Thymus (tissue), 11 donors: Measurements from ENCODE around the gene COX19. TPM values are rescaled to one million over a fixed set of nuclear protein-coding genes. Genes with fewer than 3 reads are reported as not detected.
A peak's percentile ranks its signal among the peaks of the same experiment; 100 is the strongest.

Experiments used
- DNase-seq, 9 donors: peaks; one replicate each; pipeline ENCODE4 v3.0.0-alpha.2; 2013; ENCODE audit warnings: low spot score in 9 of 9, low read depth in 6 of 9, missing footprints in 1 of 9
- H3K27ac ChIP-seq, 2 donors: one replicate each; pipeline ENCODE4 v1.5.1; 2013; ENCODE audit warnings: control low read depth in 1 of 2, low read depth in 1 of 2, low read length in 1 of 2, mild to moderate bottlenecking in 1 of 2, moderate library complexity in 1 of 2
- H3K27me3 ChIP-seq, 2 donors: one replicate each; pipeline ENCODE4 v1.5.1; 2013; ENCODE audit warnings: low read length in 1 of 2; ENCODE audit not compliant: control insufficient read depth in 2 of 2, insufficient read depth in 1 of 2
- H3K36me3 ChIP-seq, 2 donors: one replicate each; pipeline ENCODE4 v1.5.1; 2013; ENCODE audit warnings: low read length in 1 of 2, mild to moderate bottlenecking in 1 of 2, moderate library complexity in 1 of 2; ENCODE audit not compliant: control insufficient read depth in 2 of 2, insufficient read depth in 2 of 2
- H3K4me1 ChIP-seq, 2 donors: one replicate each; pipeline ENCODE4 v1.5.1; 2013; ENCODE audit warnings: low read length in 2 of 2; ENCODE audit not compliant: control insufficient read depth in 2 of 2, insufficient read depth in 2 of 2
- H3K4me3 ChIP-seq, 2 donors: one replicate each; pipeline ENCODE4 v1.5.1; 2013; ENCODE audit warnings: low read length in 2 of 2, control low read depth in 1 of 2, mild to moderate bottlenecking in 1 of 2
- H3K9me3 ChIP-seq, 2 donors: one replicate each; pipeline ENCODE4 v1.5.1; 2013; ENCODE audit warnings: low read length in 1 of 2, mild to moderate bottlenecking in 1 of 2; ENCODE audit not compliant: control insufficient read depth in 2 of 2, insufficient read depth in 1 of 2
- WGBS: extraction: QIAGEN DNeasy Blood & Tissue Kit; methylation state at CpG from one replicate; pipeline ENCODE4 v1.1.7; 2013; 5-methylcytosine and 5-hydroxymethylcytosine counted together
- polyA plus RNA-seq: library from polyadenylated mRNA; stranded (reverse); fragments of 200-250 nt; gene quantifications from one replicate; pipeline ENCODE4 v1.2.3, GENCODE V29; 2013
- total RNA-seq: library from RNA; stranded (reverse); fragments of 120-200 nt; gene quantifications from one replicate; pipeline ENCODE4 v1.2.4, GENCODE V29; 2013
- donor health status: healthy.

The COX19 gene
- total and polyA plus RNA-seq, 2 donors = 6.9 to 11.6 TPM

DNA sequence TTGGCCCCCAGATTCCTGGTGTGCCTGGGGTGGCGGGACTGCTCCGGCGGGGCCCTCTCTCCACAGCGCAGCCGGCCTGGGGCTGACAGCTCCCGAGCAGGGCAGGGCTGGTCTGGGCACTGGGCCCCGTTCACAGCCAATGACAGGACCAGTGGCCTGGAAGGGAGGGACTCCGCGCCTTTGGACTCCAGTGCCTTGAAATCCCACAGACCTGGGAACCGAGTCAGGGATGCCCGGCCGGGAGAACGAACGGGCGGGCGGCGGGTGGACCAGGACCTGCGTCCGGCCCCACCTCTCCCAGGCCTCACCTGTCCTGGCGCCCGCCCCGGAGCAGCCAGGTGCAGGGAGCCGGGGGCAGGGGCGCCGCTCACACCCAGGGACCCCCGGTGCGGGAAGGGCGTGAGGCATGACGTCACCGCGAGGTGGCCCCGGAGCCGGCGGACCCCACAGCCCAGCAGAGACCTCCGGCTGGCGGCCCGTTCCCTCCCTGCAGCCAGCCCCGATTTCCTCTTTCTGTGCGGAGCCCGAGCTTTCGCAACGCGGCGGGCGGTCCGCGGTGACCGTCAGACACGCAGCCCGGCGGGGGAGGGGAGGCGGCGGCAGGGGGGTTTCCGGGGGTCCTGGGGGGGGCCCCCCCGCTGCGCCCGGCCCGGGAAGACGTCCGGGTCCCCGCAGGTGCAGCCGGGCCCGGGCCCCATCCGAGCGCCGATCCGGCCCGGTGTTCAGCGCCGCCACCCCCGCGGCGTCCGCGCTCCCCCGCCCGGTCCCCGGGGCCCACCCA, 21.6 kb downstream of the COX19 start:
- no peak for DNase-seq
- Histone ChIP-seq H3K27me3 (peaks cover 39 to 56% of the 10 kb centered on the region in 2 donors), H3K36me3 (no peaks in the 10 kb centered on the region), H3K9me3 (peaks cover 0 to 2% of the 10 kb centered on the region in 2 donors), H3K27ac (no peak overlapping the region), H3K4me1 (no peaks in the 10 kb centered on the region), H3K4me3 (peak overlapping the region in 1 of 2 donors; percentile 44)
- 14% methylated on average over 78 of the region's 78 CpGs for WGBS

DNA sequence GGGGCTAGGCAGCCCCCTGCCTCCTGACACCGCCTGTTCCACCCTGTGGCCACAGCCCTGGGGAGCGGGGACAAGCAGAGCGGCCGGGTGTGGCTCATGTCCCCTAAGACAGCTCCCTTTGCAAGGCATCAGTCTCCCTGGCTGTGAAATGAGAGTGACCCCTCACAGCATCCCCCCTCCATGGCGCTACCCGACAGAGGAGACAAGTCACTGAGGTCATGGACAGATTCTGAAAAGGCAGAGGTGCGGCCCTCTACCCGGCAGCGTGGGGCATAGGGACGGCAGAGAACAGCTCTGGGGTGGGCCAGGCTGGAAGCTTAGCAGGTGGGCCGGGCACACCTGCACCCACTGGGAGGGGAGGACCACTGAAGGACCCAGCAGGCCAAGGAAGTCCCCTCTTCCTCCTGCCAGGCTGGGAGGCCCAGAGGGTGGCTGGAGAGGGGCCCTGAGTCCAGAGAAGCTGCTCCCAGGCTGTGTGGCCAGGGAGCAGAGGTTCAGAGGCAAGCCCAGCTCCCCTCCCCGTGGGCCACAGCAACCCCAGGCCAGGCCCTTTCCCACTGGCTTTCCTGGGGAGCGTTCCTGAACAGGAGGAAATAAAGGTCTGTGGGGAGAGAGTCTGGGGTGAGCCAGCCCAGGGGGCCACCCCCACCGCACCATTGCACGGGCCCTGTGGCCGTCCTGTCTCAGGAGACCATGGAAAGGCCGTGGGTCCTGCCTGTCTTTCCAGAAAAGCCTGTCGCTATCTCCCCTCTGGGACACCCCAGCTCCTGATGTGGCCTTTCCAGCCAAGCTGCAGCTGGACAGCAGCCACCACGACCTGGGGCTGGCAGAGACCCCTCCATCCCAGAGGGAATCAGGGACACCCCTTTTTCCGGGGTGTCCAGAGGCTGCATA, 22.6 kb downstream of the COX19 start:
- Histone ChIP-seq H3K36me3 (no peaks in the 10 kb centered on the region), H3K9me3 (peaks cover 0 to 2% of the 10 kb centered on the region in 2 donors), H3K27ac (no peak overlapping the region), H3K4me3 (no peak overlapping the region), H3K27me3 (peaks cover 39 to 53% of the 10 kb centered on the region in 2 donors), H3K4me1 (no peaks in the 10 kb centered on the region)
- no peak for DNase-seq
- 89% methylated on average over 20 of the region's 20 CpGs for WGBS

DNA sequence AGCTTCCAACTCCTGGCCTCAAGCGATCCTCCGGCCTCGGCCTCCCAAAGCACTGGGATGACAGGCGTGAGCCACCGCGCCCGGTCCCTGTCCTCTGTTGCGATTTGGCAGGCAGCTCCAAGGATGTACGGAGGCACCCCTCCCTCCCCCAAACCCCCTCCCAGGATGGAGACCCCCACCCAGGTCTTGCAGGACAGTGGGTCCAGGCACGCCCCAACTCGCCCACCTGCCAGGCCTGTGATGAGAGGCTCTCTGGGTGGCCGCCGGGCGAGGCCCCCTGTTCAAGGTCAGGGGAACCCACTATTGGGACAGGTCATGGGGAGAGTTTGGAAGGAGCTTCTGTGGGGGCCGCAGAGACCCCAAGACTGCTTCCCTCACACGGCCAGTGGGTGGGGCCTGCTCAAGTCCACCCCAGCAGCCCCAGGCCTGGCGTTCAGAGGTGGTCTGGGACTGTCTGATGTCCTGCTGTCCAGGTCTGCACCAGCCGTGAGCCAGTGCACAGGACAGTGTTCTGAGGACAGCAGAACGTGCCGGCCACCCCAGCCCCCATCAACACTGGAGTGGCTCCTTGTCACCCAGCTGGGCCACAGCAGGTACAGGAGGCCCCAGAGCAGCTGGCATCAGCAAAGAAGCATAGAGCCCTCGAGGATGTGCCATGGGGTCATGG, 23.3 kb downstream of the COX19 start:
- Histone ChIP-seq H3K27ac (no peak overlapping the region), H3K9me3 (peaks cover 0 to 2% of the 10 kb centered on the region in 2 donors), H3K36me3 (no peaks in the 10 kb centered on the region), H3K4me3 (no peak overlapping the region), H3K27me3 (peaks cover 39 to 45% of the 10 kb centered on the region in 2 donors), H3K4me1 (no peaks in the 10 kb centered on the region)
- DNase-seq = no peak
- 95% methylated on average over 21 of the region's 21 CpGs for WGBS

DNA sequence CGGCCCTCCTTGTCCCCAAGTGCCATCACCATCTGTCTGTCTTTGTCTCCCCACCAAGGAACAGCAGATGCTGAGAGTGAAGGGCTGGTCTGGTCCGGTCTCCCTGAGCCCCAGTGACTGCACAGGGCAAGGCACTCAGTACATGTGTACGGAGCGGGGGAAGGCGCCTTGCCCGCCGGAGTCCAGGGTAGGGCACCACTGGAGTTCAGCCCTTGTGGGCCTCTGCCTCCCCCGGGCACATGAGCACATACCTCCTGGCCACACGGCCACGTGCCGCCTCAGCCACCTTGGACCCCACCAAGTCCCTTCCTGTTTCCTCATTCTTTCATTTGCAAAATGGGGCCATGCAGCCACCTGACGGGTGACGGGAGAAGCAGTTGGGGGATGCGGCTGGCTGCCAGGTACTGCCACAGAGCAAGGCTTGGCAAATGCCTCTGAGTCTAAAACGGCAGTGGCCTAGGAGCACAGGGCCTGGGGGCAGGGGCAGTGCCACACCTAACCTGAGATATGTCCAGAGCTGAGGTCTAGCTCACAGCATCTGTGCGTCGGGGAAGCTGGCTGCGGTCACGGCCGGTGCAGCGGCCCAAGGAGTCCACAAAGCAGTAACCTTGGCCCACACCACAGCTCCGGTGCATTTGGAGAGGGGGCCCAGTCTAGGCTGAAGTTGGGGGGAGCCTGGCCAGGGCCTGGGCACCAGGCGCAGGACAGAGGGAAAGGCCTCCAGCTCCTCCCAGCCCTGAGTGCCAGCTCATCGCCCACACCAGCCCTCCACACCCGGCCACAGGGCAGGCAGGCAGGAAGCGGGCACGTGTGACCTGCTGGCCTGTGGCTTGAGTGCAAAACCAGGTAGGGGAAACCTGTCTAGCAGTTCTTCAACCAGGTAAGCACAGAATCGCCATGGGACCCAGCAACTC, 26.1 kb downstream of the COX19 start:
- Histone ChIP-seq H3K4me3 (no peak overlapping the region), H3K36me3 (no peaks in the 10 kb centered on the region), H3K27me3 (peaks cover 21 to 24% of the 10 kb centered on the region in 2 donors), H3K4me1 (no peaks in the 10 kb centered on the region), H3K9me3 (peaks cover 0 to 2% of the 10 kb centered on the region in 2 donors), H3K27ac (no peak overlapping the region)
- DNase-seq = no peak
- 92% methylated on average over 28 of the region's 28 CpGs for WGBS

DNA sequence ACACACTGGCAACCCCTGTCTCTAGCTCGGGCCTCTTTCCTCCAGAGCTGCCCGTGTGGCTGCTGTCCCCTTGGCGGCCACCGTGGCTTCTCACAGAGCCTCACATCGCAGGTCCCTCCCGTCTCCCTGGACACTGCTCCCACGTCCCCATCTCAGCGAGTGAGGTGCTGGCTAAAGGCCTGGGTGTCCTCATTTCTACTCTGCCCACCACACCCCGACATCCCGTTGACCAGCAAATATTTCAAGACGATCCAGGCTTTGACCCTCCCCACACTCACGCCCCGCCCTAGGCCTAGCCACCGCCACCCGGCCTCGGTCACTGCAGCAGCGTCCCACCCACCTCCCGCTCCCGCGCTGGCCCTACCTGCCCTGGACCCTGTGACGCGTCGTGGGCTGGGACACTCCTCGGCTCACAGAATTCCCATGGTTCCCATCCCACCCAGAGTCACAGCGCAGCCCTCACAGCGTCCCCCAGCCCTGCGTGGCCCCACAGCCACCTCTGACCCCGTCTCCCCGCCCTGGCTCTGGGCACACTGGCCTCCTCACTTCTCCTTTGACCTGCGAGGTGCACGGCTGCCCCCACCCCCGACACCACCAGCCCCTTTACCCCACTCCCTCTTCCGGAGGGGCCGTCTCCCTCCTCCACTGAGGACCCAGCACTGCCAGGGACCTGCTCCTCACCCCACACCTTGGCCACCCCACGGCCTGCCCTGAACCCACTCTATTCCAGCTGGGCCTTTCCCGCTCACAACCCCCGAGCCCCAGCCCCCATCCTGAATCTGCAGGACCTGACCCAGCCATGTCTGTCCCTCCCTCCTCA, 27.7 kb downstream of the COX19 start:
- no peaks in the 10 kb centered on the region for H3K36me3 ChIP-seq
- H3K4me3 ChIP-seq = no peak overlapping the region
- no peak overlapping the region for H3K27ac ChIP-seq
- no peaks in the 10 kb centered on the region for H3K4me1 ChIP-seq
- WGBS = 94% methylated on average over 37 of the region's 37 CpGs
- DNase-seq = no peak
- peaks cover 5 to 10% of the 10 kb centered on the region in 2 donors for H3K27me3 ChIP-seq
- no peaks in the 10 kb centered on the region for H3K9me3 ChIP-seq

DNA sequence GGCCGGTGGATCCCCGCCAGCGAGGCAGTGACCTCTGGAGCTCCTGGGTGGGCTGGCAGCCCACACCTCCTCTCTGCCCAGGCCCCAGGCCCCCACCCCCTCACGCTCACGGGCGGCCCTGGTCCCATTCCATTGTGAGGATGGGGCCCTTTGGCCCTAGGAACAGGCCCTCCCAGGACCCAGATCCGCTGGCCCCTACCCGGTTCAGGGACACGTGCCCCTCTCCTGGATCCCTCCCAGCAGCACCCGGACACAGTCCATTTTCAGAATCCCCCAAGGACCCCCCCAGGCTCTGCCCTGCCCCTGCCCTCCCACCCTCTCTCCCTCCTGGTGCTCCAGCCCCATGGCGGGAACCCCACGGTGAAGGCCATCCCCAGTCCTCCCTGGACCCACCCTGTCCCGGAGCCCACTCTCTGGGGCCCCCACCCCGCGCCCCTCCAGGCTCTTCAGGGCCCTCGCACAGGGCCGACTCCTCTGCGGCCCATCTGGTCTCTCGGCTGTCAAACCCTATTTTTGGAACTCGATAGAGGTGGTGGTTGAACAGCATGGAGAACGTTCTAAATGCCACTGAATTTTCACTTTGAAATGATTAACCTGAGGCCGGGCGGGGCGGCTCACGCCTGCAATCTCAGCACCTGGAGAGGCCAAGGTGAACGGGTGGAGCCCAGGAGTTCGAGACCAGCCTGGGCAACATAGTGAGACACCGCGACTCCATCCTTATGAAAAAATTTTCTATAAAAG, 28.9 kb downstream of the COX19 start:
- WGBS = 93% methylated on average over 29 of the region's 29 CpGs
- Histone ChIP-seq H3K27ac (no peak overlapping the region), H3K4me3 (no peak overlapping the region), H3K9me3 (no peaks in the 10 kb centered on the region), H3K36me3 (no peaks in the 10 kb centered on the region), H3K27me3 (peaks cover 0 to 2% of the 10 kb centered on the region in 2 donors), H3K4me1 (no peaks in the 10 kb centered on the region)
- DNase-seq = no peak

DNA sequence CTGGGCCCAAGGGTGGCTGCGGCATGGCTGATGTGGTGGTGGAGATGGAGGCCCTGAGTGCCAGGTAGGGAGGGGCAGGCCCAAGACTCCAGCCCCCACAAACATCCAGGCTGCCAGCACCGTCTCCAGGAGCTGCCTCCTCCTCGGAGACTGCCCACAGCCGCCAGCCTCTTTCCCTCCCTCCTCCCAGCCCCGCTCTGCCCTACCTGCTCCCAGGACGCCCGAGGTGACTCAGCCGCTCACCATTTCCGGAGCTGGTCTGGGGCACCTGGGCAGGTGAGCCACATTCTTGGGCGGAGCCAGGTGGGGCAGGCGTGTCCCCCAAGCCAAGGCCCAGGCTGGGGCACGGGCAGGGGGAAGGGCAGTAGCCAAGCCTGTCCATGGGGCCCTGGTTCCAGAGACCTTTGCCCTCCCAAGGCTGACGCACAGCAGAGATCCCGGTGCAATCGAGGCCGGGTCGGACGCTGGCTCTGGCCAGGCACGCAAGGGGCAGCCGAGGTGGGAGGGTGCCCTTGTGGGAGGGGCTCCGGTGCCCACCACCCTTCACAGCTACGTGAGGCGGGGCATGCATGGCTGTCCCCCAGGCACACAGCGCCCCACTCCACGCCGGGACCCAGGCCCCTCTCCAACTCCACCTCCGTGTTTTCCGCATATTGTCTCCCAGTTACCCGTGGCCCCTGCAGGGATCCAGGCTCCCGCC, 29.6 kb downstream of the COX19 start:
- 91% methylated on average over 30 of the region's 30 CpGs for WGBS
- no peak overlapping the region for H3K4me3 ChIP-seq
- no peaks in the 10 kb centered on the region for H3K27me3 ChIP-seq
- no peaks in the 10 kb centered on the region for H3K9me3 ChIP-seq
- H3K27ac ChIP-seq = peak overlapping the region in 1 of 2 donors; percentile 53
- no peaks in the 10 kb centered on the region for H3K4me1 ChIP-seq
- H3K36me3 ChIP-seq = no peaks in the 10 kb centered on the region
- no peak for DNase-seq
